ENCODE measurements around the gene FAM216A. TPM values are rescaled to one million over a fixed set of nuclear protein-coding genes. Genes with fewer than 3 reads are reported as not detected.

The FAM216A gene
- total RNA-seq, 4 donors from 2014 or later, result 3.8 to 6.5 (median 5.2) TPM

- no peak for TF ChIP-seq CTCF (IDR thresholded peaks at IDR 0.05; ENCODE audit: low read depth)
Measured at GRCh38 chr12:110532644-110533043, 64.0 kb downstream of the FAM216A start.

GRCh38 chr12:110533607-110534006 lies 65.0 kb downstream of the FAM216A start:
- TF ChIP-seq CTCF (IDR thresholded peaks at IDR 0.05; ENCODE audit: low read depth), result no peak

- no peak for TF ChIP-seq CTCF (IDR thresholded peaks at IDR 0.05; ENCODE audit: low read depth)
Measured at GRCh38 chr12:110534811-110535210, 66.2 kb downstream of the FAM216A start.

DNA sequence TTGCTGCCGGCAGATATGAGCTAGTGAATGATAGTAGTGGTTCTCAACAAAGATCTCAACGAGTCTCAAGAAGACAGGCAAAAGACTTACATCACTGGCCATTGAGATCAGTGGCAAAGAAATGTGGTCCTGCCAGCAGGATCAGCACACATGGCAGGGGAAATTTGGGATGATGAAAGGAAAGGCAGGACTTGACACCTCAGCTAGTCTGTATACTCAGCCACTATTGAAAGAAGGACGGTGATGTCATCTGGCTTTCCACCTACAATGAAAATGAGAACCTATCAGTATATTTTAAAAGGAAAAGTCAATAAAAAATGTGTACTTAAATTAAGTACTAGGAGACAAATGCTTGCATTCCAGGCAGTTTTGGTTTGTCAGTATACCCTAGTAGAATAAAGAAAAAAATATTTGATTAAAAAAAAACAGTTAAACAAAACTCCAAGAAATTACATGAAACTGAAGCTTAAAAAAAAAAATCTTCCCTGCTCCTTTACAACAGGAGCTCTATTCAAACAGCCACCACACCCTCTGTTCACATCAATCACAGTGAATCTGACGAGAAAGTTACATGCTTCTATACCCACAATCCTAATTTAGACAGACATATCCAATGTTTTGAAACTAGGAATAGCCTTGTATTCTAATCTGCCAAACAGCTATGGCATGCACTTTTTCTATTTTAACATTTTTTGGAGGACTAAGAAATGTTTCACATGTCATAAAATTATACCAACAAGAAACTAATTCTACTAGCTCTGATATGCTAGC lies 68.4 kb downstream of the FAM216A start:
- no peak for TF ChIP-seq CTCF (IDR thresholded peaks at IDR 0.05; ENCODE audit: low read depth)

GRCh38 chr12:110537605-110538409 lies 69.2 kb downstream of the FAM216A start:
- TF ChIP-seq CTCF (IDR thresholded peaks at IDR 0.05; ENCODE audit: low read depth), result no peak

- no peak for TF ChIP-seq CTCF (IDR thresholded peaks at IDR 0.05; ENCODE audit: low read depth)
Measured at GRCh38 chr12:110538869-110539622, 70.4 kb downstream of the FAM216A start.

Small RNA genes lying within 50 kb of the gene (small RNA-seq; reads per million reads assigned to genes)
- gene RF00278, result not detected

Other genes starting within 250 kb of the FAM216A start
- gene ATP2A2, start 187.6 kb upstream of the FAM216A start, total RNA-seq, result 100 to 1,000 TPM in 1 of 4 donors, 10 to 100 TPM in 3; 75.7 to 152 (median 91.4) TPM
- gene ANAPC7, start 65.1 kb upstream of the FAM216A start, total RNA-seq, result 10 to 100 TPM; 26.0 to 38.4 (median 32.2) TPM
- 100 to 1,000 TPM; 304 to 501 (median 382) TPM for gene ARPC3, start 18.5 kb upstream of the FAM216A start, total RNA-seq
- 10 to 100 TPM; 19.0 to 44.5 (median 25.7) TPM for gene GPN3, start 588 bp upstream of the FAM216A start, total RNA-seq
- 100 to 1,000 TPM; 104 to 165 (median 163) TPM for gene VPS29, start 33.3 kb downstream of the FAM216A start, total RNA-seq
- 1 to 10 TPM in 1 of 4 donors, under 1 TPM in 2, not detected in 1; 0.22 to 1.9 (median 0.82) TPM for gene RAD9B, start 33.5 kb downstream of the FAM216A start, total RNA-seq
- 10 to 100 TPM; 24.9 to 31.3 (median 30.3) TPM for gene PPTC7, start 114.5 kb downstream of the FAM216A start, total RNA-seq
- 10 to 100 TPM; 30.2 to 35.7 (median 31.4) TPM for gene TCTN1, start 145.3 kb downstream of the FAM216A start, total RNA-seq
- 10 to 100 TPM in 3 of 4 donors, 1 to 10 TPM in 1; 9.6 to 16.5 (median 13.7) TPM for gene HVCN1, start 220.3 kb downstream of the FAM216A start, total RNA-seq